ENCODE results near the gene HOXC5.

DNA sequence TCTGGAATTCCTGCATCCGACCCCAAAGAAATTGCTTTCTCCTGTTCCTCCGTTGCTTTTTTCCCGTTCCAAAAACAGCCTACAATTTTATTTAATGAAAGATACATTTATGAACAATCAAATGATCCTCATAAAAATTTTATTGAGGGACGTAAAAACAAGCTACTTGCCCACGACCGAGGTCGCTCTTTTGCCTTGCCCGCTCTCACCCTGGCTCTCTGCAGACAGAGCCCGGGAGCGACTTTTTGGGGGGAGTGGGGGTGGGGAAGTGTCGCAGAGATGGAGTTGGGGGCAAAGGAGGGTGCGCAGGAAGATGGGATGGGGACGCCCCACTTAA, 34.0 kb upstream of the HOXC5 start:
- TF ChIP-seq CTCF (IDR thresholded peaks at IDR 0.05) (no peak), POLR2AphosphoS5 (IDR thresholded peaks at IDR 0.05; ENCODE audit: low read depth, low read length) (no peak), TCF7L2 (IDR thresholded peaks at IDR 0.05; ENCODE audit: low read depth, low read length) (peak; percentile 63; the same call in 1 of the 2 replicates), SIN3A (IDR thresholded peaks at IDR 0.05; ENCODE audit: borderline replicate concordance, insufficient read depth, low read depth, low read length) (no peak)
- TF ChIP-seq, protein P1, sequence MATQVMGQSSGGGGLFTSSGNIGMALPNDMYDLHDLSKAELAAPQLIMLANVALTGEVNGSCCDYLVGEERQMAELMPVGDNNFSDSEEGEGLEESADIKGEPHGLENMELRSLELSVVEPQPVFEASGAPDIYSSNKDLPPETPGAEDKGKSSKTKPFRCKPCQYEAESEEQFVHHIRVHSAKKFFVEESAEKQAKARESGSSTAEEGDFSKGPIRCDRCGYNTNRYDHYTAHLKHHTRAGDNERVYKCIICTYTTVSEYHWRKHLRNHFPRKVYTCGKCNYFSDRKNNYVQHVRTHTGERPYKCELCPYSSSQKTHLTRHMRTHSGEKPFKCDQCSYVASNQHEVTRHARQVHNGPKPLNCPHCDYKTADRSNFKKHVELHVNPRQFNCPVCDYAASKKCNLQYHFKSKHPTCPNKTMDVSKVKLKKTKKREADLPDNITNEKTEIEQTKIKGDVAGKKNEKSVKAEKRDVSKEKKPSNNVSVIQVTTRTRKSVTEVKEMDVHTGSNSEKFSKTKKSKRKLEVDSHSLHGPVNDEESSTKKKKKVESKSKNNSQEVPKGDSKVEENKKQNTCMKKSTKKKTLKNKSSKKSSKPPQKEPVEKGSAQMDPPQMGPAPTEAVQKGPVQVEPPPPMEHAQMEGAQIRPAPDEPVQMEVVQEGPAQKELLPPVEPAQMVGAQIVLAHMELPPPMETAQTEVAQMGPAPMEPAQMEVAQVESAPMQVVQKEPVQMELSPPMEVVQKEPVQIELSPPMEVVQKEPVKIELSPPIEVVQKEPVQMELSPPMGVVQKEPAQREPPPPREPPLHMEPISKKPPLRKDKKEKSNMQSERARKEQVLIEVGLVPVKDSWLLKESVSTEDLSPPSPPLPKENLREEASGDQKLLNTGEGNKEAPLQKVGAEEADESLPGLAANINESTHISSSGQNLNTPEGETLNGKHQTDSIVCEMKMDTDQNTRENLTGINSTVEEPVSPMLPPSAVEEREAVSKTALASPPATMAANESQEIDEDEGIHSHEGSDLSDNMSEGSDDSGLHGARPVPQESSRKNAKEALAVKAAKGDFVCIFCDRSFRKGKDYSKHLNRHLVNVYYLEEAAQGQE (IDR thresholded peaks at IDR 0.05; ENCODE audit: insufficient read depth in 1 of 2, low read depth in 2 of 2, low read length in 1 of 2) = no peak

Measured in Panc1 (cell line).